Stimulated activated CD4-positive, alpha-beta T cell treated with anti-CD3 and anti-CD28 coated beads, Interleukin-15, amount 100 ng/mL, for 1 hour (primary cell): ENCODE measurements around the gene MAP1B.

Experiments
- DNase-seq, 2 donors: peaks; one replicate each; pipeline ENCODE4 v3.0.0-alpha.2; 2020; ENCODE audit warnings: low read depth in 1 of 2, low spot score in 1 of 2

MAP1B gene

GRCh38 chr5:72245951-72246532, 138.8 kb downstream of the MAP1B start:
- no peak for DNase-seq

GRCh38 chr5:72246954-72247442, 139.7 kb downstream of the MAP1B start:
- DNase-seq: no peak

DNA sequence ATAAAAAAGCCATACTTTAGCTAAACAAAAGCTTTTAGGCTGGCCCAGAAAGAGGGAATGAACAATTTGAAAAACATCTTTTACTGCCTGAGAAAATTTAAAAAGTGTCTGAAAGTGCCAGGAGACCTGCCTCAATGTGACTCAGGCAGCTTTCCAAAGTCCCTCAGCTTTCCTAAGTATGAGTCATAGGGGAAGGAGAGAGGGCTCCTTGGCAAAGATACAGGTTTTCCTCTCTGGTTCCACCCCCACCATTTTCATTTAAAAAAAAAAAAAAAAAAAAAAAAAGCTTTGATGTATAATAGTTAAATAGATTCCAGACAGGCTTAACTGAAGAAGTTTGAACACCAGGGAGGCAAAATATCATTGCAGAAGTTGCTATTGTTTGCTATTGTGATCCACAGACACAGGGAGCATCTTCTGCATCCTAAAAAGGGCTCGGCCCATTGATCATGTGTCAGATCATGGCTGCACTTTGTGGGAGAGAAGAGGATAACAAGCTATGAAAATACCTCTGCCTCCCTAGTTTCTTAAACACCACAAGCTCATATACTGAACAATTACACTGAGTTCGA, 141.2 kb downstream of the MAP1B start:
- no peak for DNase-seq

GRCh38 chr5:72251386-72251785, 144.1 kb downstream of the MAP1B start:
- no peak for DNase-seq

DNA sequence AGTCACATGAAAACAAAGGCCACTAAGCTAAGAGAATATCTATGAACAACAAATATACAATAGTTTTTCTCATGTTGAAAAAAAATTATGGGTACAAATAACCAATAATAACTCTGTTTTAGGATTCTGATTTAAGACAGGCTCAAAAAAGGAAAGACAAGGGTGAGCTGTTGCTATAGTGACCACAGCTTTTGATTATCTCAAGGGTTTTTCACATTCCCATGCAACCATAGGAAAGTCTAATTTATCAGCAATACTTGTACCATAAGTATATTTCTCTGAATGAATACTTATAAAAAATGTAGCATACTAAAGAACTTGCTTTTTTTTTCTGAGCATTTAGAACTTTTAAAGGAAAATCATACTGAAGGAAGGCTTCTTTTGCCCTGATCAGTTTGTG, 144.7 kb downstream of the MAP1B start:
- no peak for DNase-seq

DNA sequence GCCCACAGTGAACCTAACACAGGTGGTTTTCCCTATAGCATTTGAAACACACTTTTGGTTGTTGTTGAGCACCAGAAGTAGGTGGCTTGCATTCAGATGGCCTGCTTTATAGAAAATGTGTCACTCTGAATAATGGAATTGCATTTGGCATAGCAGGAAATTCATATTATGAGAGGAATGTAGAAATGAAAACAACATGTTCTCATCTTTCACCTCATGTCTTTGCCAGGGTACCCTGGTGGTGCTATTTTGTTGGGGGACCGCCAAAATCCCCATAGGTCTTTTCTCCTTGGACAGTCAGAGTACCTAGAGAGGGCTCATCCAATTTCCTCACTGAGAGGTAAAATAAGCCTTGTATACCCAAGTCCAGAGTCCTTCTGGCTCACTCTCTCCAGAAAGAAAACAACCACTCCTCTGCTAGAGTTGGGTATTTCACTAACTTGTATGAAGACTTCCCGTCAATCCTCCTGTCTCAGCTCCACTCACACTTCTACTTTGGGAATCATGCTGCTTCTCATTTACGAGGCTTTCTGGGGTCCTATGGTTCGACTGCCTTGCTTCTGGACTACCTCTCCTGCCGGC, 145.4 kb downstream of the MAP1B start:
- no peak for DNase-seq

DNA sequence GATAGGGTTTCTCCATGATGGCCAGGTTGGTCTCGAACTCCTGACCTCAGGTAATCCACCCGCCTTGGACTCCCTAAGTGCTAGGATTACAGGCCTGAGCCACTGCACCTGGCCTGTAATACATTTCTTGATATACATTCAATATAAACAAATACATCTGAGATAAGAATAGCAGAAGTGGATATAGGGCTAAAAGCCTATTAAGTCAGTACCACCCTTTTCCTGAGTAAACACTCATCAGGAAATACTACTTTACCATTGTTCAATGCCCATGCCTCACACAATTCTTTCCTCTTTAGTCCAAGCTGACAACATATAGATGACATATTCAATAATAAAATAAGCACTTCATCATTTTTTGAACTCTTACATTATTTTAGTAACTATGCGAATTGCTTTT, 148.0 kb downstream of the MAP1B start:
- DNase-seq: no peak

- no peak for DNase-seq
Measured at GRCh38 chr5:72255670-72256069, 148.4 kb downstream of the MAP1B start.

DNA sequence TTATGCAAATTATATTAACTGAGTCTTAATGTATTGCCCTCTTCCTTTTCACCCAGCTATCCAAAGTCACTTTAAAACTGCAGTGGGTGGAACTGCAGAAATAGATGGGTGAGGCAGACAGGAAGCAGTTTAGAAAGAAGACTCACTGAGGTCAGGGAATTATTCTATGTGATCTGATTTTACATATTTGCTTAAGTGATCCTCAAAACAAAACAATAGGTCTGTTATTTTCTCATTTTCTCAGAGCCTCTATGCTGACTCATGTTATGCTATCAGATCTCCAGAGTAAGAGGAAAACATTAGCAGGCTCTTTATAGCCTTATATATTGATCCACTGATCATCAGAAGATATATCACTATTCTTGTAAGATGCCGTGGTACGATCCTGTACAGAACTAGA, 149.3 kb downstream of the MAP1B start:
- no peak for DNase-seq
